Measurements from ENCODE around the gene CLDN5.
A peak's percentile ranks its signal among the peaks of the same experiment; 100 is the strongest.

Gene CLDN5

GRCh38 chr22:19503869-19504268 lies 20.3 kb downstream of the CLDN5 start:
- DNase-seq (ENCODE audit: low spot score), result no peak

DNA sequence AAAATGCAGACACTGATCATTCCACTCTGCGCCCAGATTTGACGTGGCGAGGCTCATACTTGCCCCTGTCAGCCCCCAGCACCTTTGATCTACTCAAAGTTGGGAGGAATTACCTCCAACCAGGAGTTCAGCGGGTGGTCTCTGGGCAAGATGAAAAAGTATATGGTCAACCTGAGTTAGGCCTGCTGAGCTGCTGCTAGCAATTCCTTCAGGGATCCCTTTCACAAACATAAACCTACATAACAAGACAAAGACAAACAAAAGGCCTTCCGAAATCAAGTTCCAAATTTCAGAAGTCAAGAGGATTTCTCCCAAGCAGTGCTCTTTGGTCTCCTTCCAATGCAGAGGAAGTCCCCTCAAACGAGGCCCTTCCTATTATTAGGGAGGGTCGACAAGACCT lies 20.8 kb downstream of the CLDN5 start:
- no peak for DNase-seq (ENCODE audit: low spot score)

DNA sequence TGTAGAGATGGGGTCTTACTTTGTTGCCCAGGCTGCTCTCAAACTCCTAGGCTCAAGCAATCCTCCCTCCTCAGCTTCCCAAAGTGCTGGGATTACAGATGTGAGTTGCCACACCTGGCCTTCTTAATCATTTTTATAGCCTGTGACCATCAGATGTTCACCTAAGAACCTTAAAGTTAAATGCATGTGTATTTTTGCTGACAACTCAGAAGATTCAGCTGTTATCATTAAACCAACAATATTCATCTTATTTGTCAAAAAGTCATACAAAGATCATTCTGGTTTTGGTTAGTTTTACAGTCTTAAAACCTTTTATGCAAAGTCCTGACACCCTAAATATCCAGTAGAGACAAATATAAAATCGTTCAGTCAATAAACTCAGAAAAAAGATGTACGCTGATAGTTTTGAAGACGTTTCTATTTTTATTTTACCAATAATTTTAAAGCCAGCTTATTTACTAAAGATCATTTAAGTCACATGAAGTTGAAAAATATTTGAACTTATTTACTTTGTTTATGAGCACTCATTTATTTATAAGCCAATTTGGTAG lies 22.2 kb downstream of the CLDN5 start:
- no peak for DNase-seq (ENCODE audit: low spot score)

GRCh38 chr22:19499880-19500242 lies 24.3 kb downstream of the CLDN5 start:
- DNase-seq (ENCODE audit: low spot score), result no peak

GRCh38 chr22:19499236-19499879 lies 24.9 kb downstream of the CLDN5 start:
- no peak for DNase-seq (ENCODE audit: low spot score)

- DNase-seq (ENCODE audit: low spot score), result no peak
Observed at GRCh38 chr22:19498866-19499190, 25.4 kb downstream of the CLDN5 start.

DNA sequence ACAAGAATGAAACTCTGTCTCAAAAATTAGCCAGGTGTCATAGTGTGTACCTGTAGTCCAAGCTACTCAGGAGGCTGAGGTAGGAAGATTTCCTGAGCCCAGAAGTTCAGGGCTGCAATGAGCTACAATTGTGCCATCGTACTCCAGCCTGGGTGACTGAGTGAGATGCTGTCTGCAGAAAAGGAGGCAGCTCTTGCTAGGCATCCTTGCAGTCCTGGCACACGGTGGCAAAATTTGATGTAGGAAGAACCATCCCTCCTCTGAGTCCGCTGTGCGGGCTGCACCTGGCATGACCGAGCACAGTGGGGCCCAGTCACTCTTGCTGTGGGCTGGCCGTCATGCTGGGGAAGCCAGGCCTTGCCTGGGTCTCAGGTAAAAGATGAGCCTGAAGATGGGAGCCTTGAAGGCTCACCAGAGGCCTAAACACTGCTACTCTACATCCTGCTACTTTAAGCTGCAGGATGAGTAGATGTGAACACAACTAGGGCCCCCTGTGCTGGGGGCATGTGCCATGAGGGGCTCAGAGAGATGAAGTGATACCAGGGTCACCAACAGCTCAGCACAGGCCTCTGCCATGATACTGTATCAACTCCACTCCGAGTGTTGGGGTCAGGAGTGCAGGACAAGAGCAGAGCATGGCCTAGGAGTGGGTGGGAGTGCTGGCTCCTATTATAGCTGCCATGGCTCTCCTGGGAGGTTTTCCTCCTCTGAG lies 25.9 kb downstream of the CLDN5 start:
- no peak for DNase-seq (ENCODE audit: low spot score)

- DNase-seq (ENCODE audit: low spot score), result no peak
Observed at GRCh38 chr22:19497245-19497644, 27.0 kb downstream of the CLDN5 start.

- DNase-seq (ENCODE audit: low spot score), result no peak
Observed at GRCh38 chr22:19496324-19496630, 27.9 kb downstream of the CLDN5 start.

DNA sequence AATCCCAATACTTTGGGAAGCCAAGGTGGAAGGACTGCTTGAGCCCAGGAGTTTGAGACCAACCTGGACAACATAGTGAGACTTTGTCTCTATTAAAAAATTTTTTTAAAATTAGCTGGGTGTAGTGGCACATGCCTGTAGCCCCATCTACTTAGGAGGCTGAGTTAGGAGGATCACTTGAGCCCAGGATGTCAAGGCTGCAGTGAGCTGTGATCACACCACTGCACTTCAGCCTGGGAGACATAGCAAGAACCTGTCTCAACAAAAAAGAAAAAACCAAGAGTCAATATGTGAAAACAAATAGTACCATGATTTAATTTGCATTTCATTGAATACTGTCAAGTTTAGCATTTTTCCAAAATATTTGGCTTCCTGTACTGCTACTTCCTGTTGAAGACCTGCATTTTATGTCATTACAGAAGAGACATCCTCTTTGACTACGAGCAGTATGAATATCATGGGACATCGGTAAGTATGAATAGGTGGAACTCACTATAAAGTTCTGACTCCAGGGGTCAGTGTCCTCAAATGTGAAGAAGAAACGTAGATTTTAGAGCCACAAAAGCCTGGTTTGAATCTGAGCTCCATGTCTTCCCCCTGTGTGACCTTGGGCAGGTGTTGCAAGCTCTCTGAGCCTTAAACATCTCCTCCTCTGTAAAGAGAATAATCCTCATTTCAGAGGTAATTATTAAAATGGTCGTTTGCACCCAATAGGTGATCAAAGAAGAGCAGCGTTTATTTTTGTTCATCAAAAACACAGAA lies 28.5 kb downstream of the CLDN5 start:
- no peak for DNase-seq (ENCODE audit: low spot score)

DNA sequence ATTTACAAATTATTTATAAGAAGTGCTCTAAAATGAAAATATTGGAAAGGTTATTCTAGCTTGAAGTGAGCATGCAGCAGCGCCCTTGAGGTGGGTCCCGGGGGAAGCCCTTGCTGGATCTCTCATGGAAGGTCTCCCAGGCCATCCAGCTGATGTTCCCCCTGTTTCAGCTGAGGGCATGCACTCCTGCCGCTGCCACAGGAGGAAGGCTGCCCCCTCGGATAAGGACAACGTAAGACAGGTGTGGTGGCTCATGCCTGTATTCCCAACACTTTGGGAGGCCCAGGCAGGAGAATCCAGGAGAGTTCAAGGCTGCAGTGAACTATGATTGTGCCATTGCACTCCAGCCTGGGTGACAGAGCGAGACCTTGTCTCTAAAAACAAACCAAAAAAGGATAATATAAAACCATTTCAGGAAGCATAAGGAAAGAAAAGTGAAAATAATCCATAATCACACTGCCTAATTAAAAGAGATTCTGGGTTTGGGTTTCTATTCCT lies 29.5 kb downstream of the CLDN5 start:
- no peak for DNase-seq (ENCODE audit: low spot score)

GRCh38 chr22:19494001-19494560 lies 30.1 kb downstream of the CLDN5 start:
- DNase-seq (ENCODE audit: low spot score), result no peak

DNA sequence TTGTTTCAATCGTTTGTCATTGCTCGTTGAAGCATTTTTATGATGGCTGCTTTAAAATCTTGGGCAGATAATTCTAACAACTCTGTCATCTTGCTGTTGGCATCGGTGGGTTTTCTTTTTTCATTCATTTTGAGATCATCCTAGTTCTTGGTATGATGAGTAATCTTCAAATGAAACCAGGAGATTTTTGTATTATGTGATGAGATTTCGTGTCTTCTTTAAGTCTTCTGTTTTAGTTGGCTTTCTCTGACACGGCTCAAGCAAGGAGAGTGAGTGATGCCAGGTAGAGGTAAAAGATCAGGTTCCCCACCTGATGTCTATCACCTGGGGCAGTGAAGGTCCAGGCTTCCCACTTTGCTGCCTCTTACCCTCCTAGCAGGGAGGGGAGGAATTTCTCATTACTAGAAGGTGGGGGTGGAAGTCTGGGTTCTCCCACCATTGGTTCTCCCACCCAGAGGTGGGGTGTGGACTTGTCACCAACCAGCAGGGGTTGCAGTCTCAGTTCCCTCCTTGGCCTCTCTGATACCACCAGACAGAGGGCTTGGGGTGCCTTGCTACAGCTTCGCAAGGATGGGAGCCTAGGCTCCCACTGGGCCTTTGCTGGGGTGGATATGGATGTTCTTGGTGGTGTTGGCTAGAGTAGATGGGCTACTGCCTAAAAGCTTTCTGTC lies 31.6 kb downstream of the CLDN5 start:
- DNase-seq (ENCODE audit: low spot score), result peak; percentile 31

DNA sequence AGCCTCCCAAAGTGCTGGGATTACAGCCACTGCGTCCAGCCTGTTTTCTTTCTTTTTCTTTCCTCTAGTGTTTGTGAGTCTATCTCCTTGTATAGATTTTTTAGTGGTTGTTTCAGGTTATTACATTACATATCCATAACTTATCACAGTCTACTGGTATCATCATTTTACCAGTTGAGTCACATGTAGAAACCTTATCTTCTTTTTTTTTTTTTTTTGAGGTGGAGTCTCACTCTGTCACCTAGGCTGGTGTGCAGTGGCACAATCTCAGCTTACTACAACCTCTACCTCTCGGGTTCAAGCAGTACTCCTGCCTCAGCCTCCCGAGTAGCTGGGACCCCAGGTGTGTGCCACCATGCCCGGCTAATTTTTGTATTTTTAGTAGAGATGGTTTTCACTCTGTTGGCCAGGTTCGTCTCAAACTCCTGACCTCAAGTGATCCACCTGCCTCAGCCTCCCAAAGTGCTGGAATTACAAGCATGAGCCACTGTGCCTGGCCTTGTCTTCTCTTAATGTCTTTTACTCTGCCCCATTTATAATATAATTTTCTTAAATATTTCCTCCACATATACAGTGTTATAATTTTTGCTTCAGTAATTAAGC lies 33.5 kb downstream of the CLDN5 start:
- no peak for DNase-seq (ENCODE audit: low spot score)

DNA sequence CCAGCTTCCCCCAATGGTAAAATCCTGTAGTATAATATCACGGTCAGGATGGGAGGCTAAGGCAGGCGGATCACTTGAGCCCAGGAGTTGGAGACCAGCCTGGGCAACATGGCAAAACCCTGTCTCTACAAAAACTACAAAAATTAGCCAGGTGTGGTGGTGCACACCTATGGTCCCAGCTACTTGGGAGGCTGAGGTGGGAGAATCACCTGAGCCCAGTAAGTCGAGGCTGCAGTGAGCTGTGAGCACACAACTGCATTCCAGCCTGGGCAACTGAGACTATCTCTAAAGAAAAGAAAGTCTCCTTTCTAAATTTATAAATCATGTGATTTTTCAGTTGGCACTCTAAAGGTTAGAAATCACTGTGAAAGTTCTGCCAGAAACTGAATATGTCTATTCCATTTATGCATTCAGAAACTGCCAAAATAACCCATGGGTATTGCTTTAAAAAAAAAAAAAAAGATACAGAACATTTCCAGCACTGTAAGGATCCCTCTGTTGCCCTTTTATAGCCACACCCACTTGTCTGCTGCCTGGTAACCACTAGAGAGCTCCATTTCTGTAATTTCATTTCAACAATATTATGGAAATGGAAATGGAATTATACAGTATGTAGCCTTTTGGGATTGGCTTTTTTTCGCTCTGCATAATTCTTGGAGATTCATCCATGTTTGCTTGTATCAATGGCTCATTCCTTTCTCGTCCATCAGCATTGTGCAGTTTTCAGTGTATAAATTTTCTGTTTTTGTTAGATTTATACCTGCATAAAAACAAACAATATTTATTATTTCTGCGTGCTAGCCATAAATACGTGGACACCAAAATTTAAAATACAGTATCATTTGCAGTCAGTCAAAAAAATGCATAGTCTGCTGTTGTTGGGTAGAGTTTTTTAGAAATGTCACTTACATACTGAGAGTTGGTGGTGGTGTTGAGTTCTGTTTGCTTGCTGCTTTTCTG lies 35.0 kb downstream of the CLDN5 start:
- no peak for DNase-seq (ENCODE audit: low spot score)

DNA sequence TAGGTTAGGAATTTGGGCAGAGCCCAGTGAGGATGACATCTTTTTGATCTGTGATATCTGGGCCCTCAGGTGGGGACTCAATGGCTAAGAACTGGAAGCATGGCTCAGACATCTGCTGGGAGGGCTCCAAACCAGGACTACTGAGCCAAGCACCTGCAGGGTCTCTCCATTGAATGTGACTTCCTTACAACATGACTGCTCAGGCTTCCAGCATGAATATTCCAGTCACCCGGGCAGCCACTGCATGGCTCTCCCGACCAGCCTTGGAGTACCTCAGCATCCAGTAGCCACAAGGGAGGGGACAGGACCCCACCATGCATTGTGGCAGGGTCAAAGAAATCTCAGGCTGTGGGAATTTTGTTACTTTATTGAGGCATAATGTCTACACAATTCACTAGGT lies 35.9 kb downstream of the CLDN5 start:
- no peak for DNase-seq (ENCODE audit: low spot score)

GRCh38 chr22:19483481-19484244 lies 40.5 kb downstream of the CLDN5 start:
- DNase-seq (ENCODE audit: low spot score), result no peak

- no peak for DNase-seq (ENCODE audit: low spot score)
Observed at GRCh38 chr22:19482297-19482696, 41.9 kb downstream of the CLDN5 start.

- DNase-seq (ENCODE audit: low spot score), result no peak
Observed at GRCh38 chr22:19480789-19481188, 43.4 kb downstream of the CLDN5 start.

GRCh38 chr22:19480173-19480568 lies 44.0 kb downstream of the CLDN5 start:
- DNase-seq (ENCODE audit: low spot score), result no peak
